ENCODE measurements around the gene ANTXR1. TPM values are rescaled to one million over a fixed set of nuclear protein-coding genes. Genes with fewer than 3 reads are reported as not detected.

The ANTXR1 gene
- total and polyA plus RNA-seq, 2 donors: 4.4 to 7.3 TPM

DNA sequence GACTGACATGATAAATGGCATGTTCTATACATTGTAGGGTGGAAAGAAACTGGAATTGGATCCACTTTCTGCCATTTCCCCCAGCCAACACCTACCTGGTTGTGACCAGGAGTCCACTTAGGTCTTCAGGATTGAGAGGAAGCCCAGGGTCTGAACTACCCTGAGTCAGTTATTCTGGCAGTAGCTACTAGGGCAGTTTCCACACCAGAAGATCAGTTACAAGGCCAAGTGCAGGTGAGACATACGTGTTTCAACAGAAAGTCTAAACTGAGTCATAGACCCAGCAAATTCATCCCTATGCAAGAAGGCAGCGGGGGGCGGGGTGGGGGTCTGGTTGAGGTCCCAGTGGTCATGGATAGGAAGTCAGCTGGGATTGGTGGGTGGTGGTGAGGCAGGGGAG, 21.9 kb downstream of the ANTXR1 start:
- 96% methylated on average over 3 of the region's 3 CpGs for whole genome bisulfite sequencing
- H3K4me1 ChIP-seq (ENCODE audit: control insufficient read depth in 2 of 2, insufficient read depth in 2 of 2, low read length in 2 of 2): no peaks in the 10 kb centered on the region

DNA sequence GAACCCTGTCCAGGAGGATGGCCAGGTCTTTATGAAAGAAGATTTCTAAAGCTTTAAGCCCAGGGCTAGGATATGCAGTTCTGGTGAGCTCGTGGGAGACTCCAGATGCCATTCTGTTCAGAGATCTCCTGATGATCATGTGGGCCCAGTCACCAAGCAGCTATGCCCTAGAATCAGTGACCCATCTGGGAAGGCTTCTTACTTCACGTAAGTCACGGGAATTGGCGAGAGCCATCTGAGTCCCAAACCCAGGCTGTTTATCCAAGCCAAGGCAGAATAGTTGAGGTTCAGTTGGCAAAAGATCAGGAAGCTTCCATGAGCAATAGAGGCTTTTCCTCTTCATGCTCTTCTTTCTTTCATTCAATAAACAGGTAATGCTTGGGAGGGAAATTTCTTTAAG, 23.9 kb downstream of the ANTXR1 start:
- H3K4me3 ChIP-seq (ENCODE audit: low read length in 2 of 2): no peak overlapping the region
- no peaks in the 10 kb centered on the region for H3K4me1 ChIP-seq (ENCODE audit: control insufficient read depth in 2 of 2, insufficient read depth in 2 of 2, low read length in 2 of 2)
- no peak overlapping the region for H3K27ac ChIP-seq (ENCODE audit: low read depth in 1 of 2, low read length in 1 of 2)
- H3K27me3 ChIP-seq (ENCODE audit: control insufficient read depth in 2 of 2, insufficient read depth in 1 of 2, low read length in 1 of 2): no peaks in the 10 kb centered on the region
- no peaks in the 10 kb centered on the region for H3K9me3 ChIP-seq (ENCODE audit: control insufficient read depth in 2 of 2, insufficient read depth in 1 of 2, low read length in 1 of 2)
- WGBS: 95% methylated on average over 4 of the region's 4 CpGs
- no peak for DNase-seq (ENCODE audit: low read depth in 6 of 9, low spot score in 9 of 9)
- H3K36me3 ChIP-seq (ENCODE audit: control insufficient read depth in 2 of 2, insufficient read depth in 2 of 2, low read length in 1 of 2): no peaks in the 10 kb centered on the region

More for the DNA sequence above, 21.9 kb downstream of the ANTXR1 start:
- no peak for DNase-seq (ENCODE audit: low read depth in 6 of 9, low spot score in 9 of 9)
- H3K9me3 ChIP-seq (ENCODE audit: control insufficient read depth in 2 of 2, insufficient read depth in 1 of 2, low read length in 1 of 2): no peaks in the 10 kb centered on the region
- no peak overlapping the region for H3K4me3 ChIP-seq (ENCODE audit: low read length in 2 of 2)
- H3K27ac ChIP-seq (ENCODE audit: low read depth in 1 of 2, low read length in 1 of 2): no peak overlapping the region
- no peaks in the 10 kb centered on the region for H3K36me3 ChIP-seq (ENCODE audit: control insufficient read depth in 2 of 2, insufficient read depth in 2 of 2, low read length in 1 of 2)
- H3K27me3 ChIP-seq (ENCODE audit: control insufficient read depth in 2 of 2, insufficient read depth in 1 of 2, low read length in 1 of 2): no peaks in the 10 kb centered on the region

DNA sequence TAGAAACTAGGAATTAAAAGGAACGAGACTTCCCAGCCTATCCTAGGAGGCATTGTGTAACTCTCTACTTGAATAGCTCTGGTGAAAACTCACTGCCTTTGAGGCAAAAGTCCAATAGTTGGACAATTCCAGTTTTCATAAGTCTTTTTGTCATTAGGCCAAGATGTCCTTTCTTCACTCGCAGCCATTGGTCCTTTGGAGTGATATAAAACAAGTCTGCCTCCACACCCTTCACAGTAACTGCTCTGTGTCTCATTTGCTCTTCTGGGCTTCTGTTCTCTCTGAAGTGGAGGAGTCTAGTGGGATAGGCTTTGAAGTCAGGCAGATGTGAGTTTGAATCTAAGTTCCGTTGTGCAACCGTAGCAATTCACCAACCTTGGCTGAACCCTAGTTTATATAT, 28.2 kb downstream of the ANTXR1 start:
- H3K4me1 ChIP-seq (ENCODE audit: control insufficient read depth in 2 of 2, insufficient read depth in 2 of 2, low read length in 2 of 2): no peaks in the 10 kb centered on the region
- H3K27me3 ChIP-seq (ENCODE audit: control insufficient read depth in 2 of 2, insufficient read depth in 1 of 2, low read length in 1 of 2): no peaks in the 10 kb centered on the region
- no peak overlapping the region for H3K4me3 ChIP-seq (ENCODE audit: low read length in 2 of 2)
- 94% methylated on average over 4 of the region's 4 CpGs for WGBS
- DNase-seq (ENCODE audit: low read depth in 6 of 9, low spot score in 9 of 9): no peak
- no peak overlapping the region for H3K27ac ChIP-seq (ENCODE audit: low read depth in 1 of 2, low read length in 1 of 2)
- H3K9me3 ChIP-seq (ENCODE audit: control insufficient read depth in 2 of 2, insufficient read depth in 1 of 2, low read length in 1 of 2): no peaks in the 10 kb centered on the region
- no peaks in the 10 kb centered on the region for H3K36me3 ChIP-seq (ENCODE audit: control insufficient read depth in 2 of 2, insufficient read depth in 2 of 2, low read length in 1 of 2)

DNA sequence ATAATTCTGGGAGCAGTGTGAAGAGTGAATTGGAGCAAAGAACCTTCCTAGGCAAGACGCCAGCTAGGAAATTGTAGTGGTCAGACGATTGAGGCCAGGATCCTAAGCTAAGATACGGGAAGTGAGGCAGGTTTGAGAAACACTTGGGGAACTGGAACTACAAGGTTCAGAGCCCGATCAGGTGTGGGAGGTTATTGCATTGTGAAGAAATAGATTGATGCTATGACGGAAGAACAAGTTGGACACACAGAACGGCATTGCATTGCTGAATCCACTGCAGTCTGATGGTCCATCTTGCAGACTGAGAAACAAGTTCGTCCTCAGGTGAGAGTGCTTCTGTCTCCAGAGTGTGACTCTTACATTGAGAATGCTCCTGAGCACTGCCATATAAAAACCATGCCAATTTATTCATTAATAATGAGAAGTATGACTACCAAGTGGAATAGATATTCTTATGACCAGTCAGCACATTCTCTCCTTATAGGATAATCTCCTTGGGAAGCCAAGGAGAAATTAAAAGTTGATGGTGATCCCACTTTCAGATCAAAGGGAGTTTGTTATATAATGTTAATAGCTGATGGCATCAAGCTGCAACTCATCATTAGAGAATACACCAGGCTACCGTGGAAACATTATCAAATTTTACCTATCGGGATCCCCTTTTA, 30.9 kb downstream of the ANTXR1 start:
- DNase-seq (ENCODE audit: low read depth in 6 of 9, low spot score in 9 of 9): no peak
- Histone ChIP-seq H3K27ac (ENCODE audit: low read depth in 1 of 2, low read length in 1 of 2) (no peak overlapping the region), H3K9me3 (ENCODE audit: control insufficient read depth in 2 of 2, insufficient read depth in 1 of 2, low read length in 1 of 2) (no peaks in the 10 kb centered on the region), H3K4me3 (ENCODE audit: low read length in 2 of 2) (no peak overlapping the region), H3K27me3 (ENCODE audit: control insufficient read depth in 2 of 2, insufficient read depth in 1 of 2, low read length in 1 of 2) (no peaks in the 10 kb centered on the region), H3K36me3 (ENCODE audit: control insufficient read depth in 2 of 2, insufficient read depth in 2 of 2, low read length in 1 of 2) (no peaks in the 10 kb centered on the region), H3K4me1 (ENCODE audit: control insufficient read depth in 2 of 2, insufficient read depth in 2 of 2, low read length in 2 of 2) (no peaks in the 10 kb centered on the region)
- 91% methylated on average over 9 of the region's 9 CpGs for WGBS

DNA sequence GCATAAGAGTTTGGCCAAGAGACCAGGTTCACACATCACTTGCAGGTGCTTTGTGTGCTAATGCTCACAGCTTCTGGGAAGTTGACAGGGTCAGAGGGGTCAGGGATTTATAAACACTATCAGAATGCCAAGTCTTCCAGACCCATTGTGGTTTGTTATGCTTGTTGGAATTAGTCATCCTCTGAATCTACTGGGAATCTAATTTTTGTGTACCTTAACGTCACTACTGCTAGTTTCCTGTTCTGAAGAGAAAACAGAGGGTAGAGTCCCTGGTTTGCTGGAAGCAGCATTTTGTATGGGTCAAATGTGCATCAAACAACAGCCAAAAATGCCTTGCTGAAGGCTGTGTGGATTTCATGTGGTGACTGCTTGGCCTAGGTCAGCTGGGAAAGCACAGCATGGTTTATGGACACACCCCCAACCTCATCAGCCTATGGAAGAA, 33.3 kb downstream of the ANTXR1 start:
- Histone ChIP-seq H3K9me3 (ENCODE audit: control insufficient read depth in 2 of 2, insufficient read depth in 1 of 2, low read length in 1 of 2) (no peaks in the 10 kb centered on the region), H3K27me3 (ENCODE audit: control insufficient read depth in 2 of 2, insufficient read depth in 1 of 2, low read length in 1 of 2) (no peaks in the 10 kb centered on the region), H3K4me1 (ENCODE audit: control insufficient read depth in 2 of 2, insufficient read depth in 2 of 2, low read length in 2 of 2) (no peaks in the 10 kb centered on the region), H3K27ac (ENCODE audit: low read depth in 1 of 2, low read length in 1 of 2) (no peak overlapping the region), H3K36me3 (ENCODE audit: control insufficient read depth in 2 of 2, insufficient read depth in 2 of 2, low read length in 1 of 2) (no peaks in the 10 kb centered on the region), H3K4me3 (ENCODE audit: low read length in 2 of 2) (no peak overlapping the region)
- no peak for DNase-seq (ENCODE audit: low read depth in 6 of 9, low spot score in 9 of 9)
- WGBS: 95% methylated on average over 1 of the region's 1 CpG

DNA sequence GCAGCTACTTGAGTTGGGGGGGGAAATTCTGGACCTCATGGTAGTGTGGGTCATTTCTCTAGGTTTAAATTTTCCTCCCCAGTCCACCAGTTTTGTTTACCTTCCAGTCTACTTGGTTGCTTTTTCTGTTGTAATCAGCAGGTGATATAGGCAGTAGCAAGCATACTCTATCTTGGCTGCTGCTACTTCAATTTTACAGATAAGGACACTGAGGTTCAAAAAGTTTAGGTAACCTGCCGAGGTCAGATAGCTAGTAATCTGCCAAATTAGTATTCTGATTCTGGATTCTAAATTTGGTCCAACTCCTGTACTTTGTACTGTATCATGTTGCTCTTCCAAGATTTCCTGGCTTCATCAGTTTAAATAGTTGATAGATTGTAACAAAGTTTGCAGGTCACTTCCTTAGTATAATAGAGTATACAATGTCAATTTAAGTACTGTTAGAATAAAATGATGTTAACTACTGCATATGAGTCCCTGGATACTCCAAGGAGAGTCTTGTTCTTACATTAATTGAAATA, 34.7 kb downstream of the ANTXR1 start:
- no peak overlapping the region for H3K27ac ChIP-seq (ENCODE audit: low read depth in 1 of 2, low read length in 1 of 2)
- H3K27me3 ChIP-seq (ENCODE audit: control insufficient read depth in 2 of 2, insufficient read depth in 1 of 2, low read length in 1 of 2): no peaks in the 10 kb centered on the region
- no peak for DNase-seq (ENCODE audit: low read depth in 6 of 9, low spot score in 9 of 9)
- H3K9me3 ChIP-seq (ENCODE audit: control insufficient read depth in 2 of 2, insufficient read depth in 1 of 2, low read length in 1 of 2): no peaks in the 10 kb centered on the region
- WGBS: 94% methylated on average over 1 of the region's 1 CpG
- H3K36me3 ChIP-seq (ENCODE audit: control insufficient read depth in 2 of 2, insufficient read depth in 2 of 2, low read length in 1 of 2): no peaks in the 10 kb centered on the region
- no peaks in the 10 kb centered on the region for H3K4me1 ChIP-seq (ENCODE audit: control insufficient read depth in 2 of 2, insufficient read depth in 2 of 2, low read length in 2 of 2)
- H3K4me3 ChIP-seq (ENCODE audit: low read length in 2 of 2): no peak overlapping the region

DNA sequence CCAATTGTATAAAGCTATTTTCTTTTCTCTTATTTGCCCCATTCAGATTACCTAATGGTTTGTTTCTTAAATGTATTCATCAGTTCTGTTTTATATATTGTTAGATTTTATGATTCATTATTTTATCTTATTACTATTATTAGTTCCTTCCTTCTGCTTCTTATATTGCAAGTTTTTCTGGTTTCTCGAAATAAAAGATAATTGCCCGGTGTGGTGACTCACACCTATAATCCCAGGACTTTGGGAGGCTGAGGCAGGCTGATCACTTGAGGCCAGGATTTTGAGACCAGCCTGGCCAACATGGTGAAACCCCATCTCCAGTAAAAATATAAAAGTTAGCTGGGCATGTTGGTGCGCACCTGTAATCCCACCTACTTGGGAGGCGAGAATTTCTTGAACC, 37.8 kb downstream of the ANTXR1 start:
- Histone ChIP-seq H3K4me3 (ENCODE audit: low read length in 2 of 2) (no peak overlapping the region), H3K27me3 (ENCODE audit: control insufficient read depth in 2 of 2, insufficient read depth in 1 of 2, low read length in 1 of 2) (no peaks in the 10 kb centered on the region), H3K4me1 (ENCODE audit: control insufficient read depth in 2 of 2, insufficient read depth in 2 of 2, low read length in 2 of 2) (no peaks in the 10 kb centered on the region), H3K36me3 (ENCODE audit: control insufficient read depth in 2 of 2, insufficient read depth in 2 of 2, low read length in 1 of 2) (no peaks in the 10 kb centered on the region), H3K9me3 (ENCODE audit: control insufficient read depth in 2 of 2, insufficient read depth in 1 of 2, low read length in 1 of 2) (no peaks in the 10 kb centered on the region), H3K27ac (ENCODE audit: low read depth in 1 of 2, low read length in 1 of 2) (no peak overlapping the region)
- no peak for DNase-seq (ENCODE audit: low read depth in 6 of 9, low spot score in 9 of 9)
- whole genome bisulfite sequencing: 97% methylated on average over 4 of the region's 4 CpGs

DNA sequence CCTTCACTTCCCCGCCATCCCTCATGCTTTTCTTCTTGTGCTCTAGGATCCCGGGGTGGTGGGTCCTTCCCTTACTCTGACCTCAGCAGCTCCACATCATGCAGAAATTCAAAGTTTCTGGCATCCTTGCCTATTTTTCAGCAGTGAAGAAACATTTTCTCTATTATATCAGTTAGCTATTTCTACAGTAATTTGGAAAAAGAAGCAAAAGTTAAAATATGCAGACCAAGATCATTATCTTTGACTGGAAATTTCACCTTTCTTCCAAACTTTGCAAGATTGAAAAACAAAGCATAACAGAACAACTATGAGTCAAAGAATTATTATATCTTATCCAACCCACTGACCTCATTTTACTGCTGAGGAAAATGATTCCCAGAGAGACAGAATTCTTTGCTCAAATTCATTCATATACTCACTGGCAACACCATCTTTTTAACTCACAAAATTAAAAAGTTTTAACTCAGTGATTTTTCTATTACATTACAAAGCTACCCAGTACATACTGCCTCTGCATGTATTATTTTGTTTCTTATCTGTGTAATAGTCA, 40.5 kb downstream of the ANTXR1 start:
- Histone ChIP-seq H3K9me3 (ENCODE audit: control insufficient read depth in 2 of 2, insufficient read depth in 1 of 2, low read length in 1 of 2) (no peaks in the 10 kb centered on the region), H3K27ac (ENCODE audit: low read depth in 1 of 2, low read length in 1 of 2) (no peak overlapping the region), H3K4me1 (ENCODE audit: control insufficient read depth in 2 of 2, insufficient read depth in 2 of 2, low read length in 2 of 2) (no peaks in the 10 kb centered on the region), H3K4me3 (ENCODE audit: low read length in 2 of 2) (no peak overlapping the region), H3K36me3 (ENCODE audit: control insufficient read depth in 2 of 2, insufficient read depth in 2 of 2, low read length in 1 of 2) (no peaks in the 10 kb centered on the region), H3K27me3 (ENCODE audit: control insufficient read depth in 2 of 2, insufficient read depth in 1 of 2, low read length in 1 of 2) (no peaks in the 10 kb centered on the region)
- no peak for DNase-seq (ENCODE audit: low read depth in 6 of 9, low spot score in 9 of 9)
- WGBS: 97% methylated on average over 2 of the region's 2 CpGs

DNA sequence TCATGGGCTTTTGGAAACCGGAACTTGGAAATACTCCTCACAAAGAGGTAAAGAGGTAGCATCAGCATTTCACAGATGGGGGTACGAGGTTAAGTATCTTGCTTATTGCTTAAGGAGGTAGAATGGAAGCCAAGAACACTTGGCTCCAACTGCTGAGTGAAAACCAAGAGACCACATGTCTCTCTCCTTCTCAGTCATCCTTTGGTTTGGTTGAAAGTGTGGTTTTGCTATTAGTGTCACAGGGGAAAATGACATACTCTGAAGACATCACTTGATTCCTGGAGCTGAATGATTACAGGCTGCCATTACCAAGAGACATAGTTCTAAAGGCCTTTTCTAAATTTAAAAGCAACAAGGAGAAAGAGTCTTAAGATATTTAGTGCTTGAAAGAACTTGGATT, 41.5 kb downstream of the ANTXR1 start:
- Histone ChIP-seq H3K9me3 (ENCODE audit: control insufficient read depth in 2 of 2, insufficient read depth in 1 of 2, low read length in 1 of 2) (no peaks in the 10 kb centered on the region), H3K4me3 (ENCODE audit: low read length in 2 of 2) (no peak overlapping the region), H3K27me3 (ENCODE audit: control insufficient read depth in 2 of 2, insufficient read depth in 1 of 2, low read length in 1 of 2) (no peaks in the 10 kb centered on the region), H3K4me1 (ENCODE audit: control insufficient read depth in 2 of 2, insufficient read depth in 2 of 2, low read length in 2 of 2) (no peaks in the 10 kb centered on the region), H3K27ac (ENCODE audit: low read depth in 1 of 2, low read length in 1 of 2) (no peak overlapping the region), H3K36me3 (ENCODE audit: control insufficient read depth in 2 of 2, insufficient read depth in 2 of 2, low read length in 1 of 2) (no peaks in the 10 kb centered on the region)
- no peak for DNase-seq (ENCODE audit: low read depth in 6 of 9, low spot score in 9 of 9)
- 96% methylated on average over 2 of the region's 2 CpGs for WGBS
